HK-2 (cell line): ENCODE data around the gene SETD7.
A peak's percentile ranks its signal among the peaks of the same experiment; 100 is the strongest.

Experiments used
- DNase-seq: peaks from one replicate; pipeline ENCODE4 v3.0.0-alpha.2; 2018; ENCODE audit not compliant: unreplicated experiment

SETD7 gene

DNA sequence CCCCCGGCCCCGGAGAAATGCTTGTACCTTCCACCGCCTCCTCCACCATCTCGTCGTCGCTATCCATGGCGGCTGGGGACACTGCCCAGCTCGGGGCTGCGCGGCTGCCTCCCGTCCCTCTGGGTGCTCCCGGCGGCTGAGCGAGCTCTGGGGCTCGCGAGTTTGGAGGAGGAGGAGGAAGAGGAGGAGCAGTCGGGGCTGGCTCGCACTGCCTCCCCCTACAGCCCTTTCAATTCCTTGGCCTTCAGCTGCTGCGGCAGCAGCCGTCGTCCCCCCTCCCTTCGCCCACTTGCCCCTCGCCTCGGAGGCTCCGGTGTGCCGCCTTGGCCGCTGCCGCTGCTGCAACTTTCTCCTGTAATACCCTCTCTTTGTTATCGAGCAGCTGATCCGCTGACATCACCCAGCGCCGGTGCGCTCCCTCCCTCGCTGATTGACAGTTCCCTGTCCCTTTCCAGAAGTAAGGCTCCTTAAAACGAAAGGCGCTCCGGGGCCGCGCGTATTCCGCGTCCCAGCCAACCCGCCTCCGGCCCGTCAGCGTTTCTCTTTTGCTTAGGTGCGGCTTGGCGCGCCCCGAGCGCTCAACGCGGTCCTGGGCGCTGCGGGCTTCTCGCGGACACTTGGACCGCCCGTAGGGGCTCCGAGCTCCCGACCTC is at the start of gene SETD7:
SETD7 (minus strand) TSS at position 149 of the 653 bp plus-strand sequence; CDS start at position 67, 82 bp downstream.
- DNase-seq: peak; percentile 80

DNA sequence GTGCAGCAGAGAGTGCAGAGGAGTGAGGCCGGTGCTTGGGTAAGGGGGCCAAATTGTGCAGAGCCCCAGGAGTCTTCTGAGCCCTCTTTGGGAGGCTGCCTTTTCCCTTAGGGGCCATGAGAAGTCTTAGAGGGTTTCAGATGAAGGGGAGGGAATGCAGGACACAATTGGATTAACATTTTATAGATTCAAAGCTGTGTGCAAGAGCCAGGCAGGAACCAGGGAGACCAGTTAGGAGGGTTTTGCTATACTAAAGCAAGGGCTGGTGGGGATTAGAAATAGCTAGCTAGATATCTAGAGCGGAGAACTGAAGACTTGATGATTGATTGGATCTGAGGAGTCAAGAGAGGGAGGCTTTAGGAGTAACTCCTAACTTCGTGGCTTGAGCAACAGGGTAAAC is 49.5 kb upstream of the SETD7 start:
- DNase-seq: no peak

GRCh38 chr4:139603576-139604410 is 47.8 kb upstream of the SETD7 start:
- peak; percentile 21 for DNase-seq

GRCh38 chr4:139602776-139603360 is 46.8 kb upstream of the SETD7 start:
- DNase-seq: no peak

DNA sequence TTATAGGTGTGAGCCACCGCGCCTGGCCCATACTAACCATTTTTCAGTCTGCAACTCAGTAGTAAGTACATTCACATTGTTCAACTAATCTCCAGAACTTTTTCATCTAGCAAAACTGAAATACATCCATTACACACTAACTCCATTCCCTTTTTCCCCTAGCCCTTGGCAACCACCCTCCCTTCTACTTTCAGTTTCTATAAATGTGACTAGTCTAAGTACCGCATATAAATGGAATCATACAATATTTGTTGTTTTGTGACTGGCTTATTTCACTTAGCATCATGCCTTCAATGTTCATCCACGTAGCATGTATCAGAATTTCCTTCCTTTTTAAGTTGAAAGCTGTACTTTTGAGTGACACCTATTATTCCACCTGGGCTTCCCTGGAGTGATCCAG is 44.6 kb upstream of the SETD7 start:
- DNase-seq: no peak

DNA sequence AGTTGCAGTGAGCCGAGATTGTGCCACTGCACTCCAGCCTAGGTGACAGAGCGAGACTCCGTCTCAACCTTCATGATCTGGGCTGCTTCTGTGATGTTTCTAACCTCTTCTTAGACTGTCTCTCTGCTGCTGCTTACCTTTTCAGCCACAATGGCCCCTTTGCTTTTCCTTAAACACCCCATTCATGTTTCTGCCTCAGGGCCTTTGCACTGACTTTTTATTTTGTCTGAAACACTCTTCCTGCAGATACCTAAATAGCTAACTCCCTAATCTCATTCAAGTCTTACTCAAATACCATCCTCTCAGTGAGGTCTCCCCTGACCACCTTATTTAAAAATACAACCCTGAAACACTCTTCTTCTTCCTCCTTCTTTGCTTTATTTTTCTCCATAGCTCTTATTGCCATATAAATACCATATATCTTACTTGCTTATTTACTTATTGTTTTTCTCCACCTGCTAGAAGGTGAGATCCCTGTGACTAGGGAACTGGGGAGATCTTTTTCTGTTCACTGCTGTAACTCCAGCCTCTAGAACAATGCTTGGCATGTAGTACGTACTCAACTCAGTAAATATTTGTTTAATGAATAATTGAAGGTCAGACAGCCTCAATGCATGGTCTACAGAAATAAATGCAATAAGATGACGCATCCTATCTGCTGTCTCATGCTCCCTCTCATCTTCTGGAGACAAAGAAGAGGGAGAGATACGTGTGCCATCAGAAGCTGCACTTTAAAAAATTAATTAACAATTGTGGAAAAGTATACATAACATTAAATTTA is 43.8 kb upstream of the SETD7 start:
- no peak for DNase-seq

DNA sequence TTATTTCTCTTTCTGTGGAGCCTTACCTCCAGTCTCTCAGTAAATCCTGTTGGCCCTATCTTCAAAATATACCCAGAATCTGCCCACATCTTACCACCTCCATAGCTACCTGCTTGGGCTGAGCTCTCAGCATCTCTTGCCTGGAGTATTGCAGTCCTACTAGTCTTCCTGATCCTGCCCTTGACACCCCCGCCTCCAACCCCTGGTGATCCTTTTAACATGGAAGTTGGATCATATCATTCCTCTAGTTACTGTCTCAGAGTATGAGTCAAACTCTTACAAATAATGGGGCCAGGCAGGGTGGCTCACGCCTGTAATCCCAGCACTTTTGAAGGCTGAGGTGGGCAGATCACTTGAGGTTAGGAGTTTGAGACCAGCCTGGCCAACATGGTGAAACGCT is 43.1 kb upstream of the SETD7 start:
- DNase-seq: no peak

DNA sequence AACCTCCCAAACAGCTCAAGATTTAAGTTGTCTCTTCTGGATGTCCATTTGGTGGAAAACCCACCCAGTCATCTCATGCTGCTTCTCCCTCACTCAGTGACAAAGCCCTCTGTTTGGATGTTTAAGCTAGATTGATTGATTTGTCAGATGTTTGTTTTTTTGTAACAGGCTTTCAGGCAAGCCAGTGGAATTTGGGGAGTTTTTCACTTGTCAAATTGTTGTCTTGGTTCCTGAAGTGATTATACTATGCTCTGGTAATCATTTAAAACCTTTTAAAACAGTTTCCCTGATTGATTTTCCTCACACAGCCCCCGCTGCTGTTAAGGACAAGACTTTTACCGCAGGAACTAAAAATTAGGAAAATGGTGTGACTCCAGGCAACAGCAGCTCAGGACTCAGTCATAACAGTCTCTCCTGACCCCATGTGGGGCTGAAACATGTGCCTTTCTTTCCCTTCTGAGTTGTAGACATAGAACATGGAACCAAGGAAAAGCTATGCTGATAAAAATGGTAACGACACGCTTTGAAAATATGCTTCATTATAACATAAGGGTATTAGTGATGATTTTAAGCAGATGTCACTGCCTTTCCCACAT is 40.8 kb upstream of the SETD7 start:
- DNase-seq: no peak

DNA sequence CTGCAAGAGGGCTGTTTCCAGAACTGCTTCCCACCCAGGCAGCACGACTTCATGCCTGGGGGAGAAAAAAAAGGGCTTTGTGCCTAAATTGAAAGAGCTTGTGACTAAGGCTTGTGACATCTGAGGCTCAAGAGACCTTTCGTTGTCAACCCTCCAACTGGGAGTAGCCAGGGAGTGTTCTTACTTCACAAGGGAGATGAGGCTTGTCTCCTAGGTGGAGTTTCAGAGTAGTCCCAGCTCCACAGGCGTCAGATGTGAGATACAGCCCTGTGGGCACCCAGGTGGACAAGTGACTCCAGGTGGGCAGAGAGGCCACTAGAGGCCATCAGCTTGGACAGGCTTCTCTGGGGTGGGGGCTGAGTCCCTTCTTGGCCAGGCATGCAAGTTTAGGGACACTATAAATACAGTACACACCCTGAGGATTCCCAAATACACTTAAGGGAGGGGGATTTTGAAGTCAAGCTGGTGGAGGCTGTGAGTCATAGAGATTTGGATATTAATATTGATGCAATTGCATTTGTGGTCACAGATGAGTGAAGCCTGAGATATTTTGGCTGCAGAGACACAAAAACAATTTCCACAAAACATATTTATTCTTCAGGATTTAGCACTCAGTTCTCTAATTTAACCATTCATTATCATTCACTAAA is 40.1 kb upstream of the SETD7 start:
- no peak for DNase-seq

DNA sequence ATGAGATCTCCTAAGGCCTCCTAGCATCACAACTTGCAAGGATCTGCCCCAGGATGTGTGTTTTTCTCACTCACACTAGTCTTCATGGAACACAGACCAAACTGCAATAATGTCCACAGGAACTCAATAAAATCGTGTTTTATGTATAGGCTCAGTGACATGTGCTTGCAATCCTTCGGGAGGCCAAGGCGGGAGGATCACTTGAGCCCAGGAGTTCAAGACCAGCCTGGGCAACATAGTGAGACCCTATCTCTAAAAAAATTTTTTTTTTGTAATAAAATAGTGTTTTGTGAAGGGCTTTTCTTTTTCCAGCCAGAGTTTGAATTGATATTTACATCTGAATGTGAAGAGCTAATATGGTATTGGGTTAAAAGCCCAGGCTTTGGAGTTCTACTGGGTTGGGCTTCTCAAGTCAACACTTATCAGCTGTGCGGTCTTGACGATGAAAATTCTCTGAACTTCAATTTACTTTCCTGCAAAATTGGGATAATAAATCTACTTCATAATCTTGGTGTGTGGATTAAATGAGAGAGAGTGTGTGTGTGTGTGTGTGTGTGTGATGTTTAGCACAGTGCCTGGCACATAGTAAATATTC is 38.7 kb upstream of the SETD7 start:
- no peak for DNase-seq

GRCh38 chr4:139593091-139593564 is 37.1 kb upstream of the SETD7 start:
- DNase-seq: no peak

DNA sequence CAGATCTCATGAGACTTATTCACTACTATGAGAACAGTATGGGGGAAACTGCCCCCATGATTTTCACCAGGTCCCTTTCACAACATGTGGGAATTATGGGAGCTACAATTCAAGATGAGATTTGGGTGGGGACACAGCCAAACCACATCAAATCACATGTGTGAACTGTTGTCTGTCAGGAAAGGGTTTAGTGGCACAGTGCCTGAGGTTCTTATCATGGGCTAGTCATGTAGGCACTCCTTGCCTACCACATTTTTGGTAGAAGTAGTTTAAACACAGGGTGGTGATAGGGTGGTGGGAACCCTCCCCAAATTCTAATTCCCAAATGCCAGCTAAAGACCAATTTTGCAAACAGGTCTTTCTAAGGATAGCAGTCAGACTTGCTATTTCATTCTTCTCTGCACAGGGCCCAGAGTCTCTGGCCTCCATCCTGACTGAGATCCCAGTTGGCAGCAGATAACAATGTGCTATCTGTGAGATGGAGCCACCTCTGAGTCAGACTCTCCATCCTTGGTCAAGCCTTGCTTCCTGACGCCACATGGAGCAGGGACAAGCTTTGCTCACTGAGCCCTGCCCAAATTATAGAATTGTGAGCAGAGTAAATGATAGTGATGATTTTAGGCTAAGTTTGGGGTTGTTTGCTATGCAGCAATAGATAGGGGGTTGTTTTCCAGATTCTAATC is 33.5 kb upstream of the SETD7 start:
- DNase-seq: no peak

DNA sequence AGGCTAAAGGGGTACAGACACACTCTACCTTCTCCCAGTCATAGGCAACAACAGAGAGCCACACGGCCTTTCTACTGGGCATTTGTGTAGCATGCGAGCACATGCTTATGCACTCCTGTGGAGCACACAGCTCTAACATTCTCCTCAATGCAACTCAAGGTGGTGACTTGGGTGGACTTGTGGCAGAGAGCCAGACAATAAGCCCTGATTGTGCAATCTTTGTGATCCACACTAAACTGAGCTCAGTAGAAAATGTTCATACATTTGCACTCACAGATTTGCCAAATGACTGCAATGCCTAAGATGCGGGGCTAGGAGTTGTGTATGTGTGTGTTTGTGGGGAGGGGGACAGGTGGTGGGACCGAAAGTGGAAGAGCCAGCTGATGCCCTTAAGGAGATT is 31.4 kb upstream of the SETD7 start:
- no peak for DNase-seq

- DNase-seq: no peak
Observed at GRCh38 chr4:139585473-139585872, 29.5 kb upstream of the SETD7 start.

GRCh38 chr4:139584784-139585183 is 28.8 kb upstream of the SETD7 start:
- DNase-seq: no peak

GRCh38 chr4:139584013-139584412 is 28.0 kb upstream of the SETD7 start:
- no peak for DNase-seq

- DNase-seq: no peak
Observed at GRCh38 chr4:139582044-139582443, 26.0 kb upstream of the SETD7 start.

DNA sequence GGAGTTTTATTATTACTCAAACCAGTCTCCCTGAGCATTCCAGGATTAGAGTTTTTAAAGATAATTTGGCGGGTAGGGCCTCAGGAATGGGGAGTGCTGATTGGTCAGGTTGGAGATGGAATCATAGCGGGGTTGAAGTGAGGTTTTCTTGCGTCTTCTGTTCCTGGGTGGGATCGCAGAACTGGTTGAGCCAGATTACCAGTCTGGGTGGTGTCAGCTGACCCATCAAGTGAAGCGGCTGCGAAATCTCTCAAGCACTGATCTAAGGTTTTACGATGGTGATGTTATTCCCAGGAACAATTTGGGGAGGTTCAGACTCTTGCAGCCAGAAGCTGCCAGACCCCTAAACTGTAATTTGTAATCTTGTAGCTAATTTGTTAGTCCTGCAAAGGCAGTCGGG is 25.1 kb upstream of the SETD7 start:
- DNase-seq: no peak

DNA sequence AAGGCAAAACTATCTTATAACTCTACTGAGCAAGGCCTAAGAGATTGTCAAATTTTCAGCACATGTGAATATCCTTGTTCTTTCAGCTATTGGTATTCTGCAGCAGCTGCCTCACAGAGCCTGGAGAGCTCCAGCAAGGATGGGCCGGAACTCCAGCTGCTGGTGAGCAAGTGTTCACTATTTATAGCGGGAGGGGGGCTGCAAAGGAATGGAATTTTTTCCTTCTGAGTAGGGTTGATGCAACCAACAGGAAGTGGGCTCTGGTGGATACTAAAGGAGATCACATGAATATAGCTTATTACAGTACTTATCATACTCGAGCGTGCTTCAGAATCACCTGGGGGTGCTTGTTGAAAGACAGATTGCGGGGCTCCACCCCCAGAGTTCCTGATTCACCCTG is 20.2 kb upstream of the SETD7 start:
- DNase-seq: no peak

DNA sequence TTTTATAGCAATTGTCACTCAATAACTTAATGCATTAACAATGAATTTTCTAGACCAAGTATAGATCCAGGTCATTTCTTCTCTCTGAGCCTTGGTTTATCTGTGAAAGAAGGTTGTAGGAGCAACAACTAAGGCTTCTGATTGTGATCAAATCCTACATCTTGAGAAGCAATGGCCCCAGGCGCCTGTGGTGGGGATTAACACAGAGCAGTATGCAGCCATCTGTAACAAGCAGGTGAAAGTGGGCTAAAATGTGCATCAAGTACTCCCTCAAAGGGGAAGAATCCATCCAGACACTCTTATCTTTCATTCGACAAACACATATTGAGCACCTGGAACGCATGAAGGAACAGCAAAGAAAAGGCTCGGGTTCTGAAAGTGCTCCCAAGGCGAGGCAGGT is 19.1 kb upstream of the SETD7 start:
- no peak for DNase-seq
